ENCODE measurements around the gene GSTM1. TPM values are rescaled to one million over a fixed set of nuclear protein-coding genes. Genes with fewer than 3 reads are reported as not detected.

Gene GSTM1
- total and polyA plus RNA-seq, 10 of the 15 experiments (the other 5 are each of a cell fraction or from before 2014, with no cell fraction given), result 16.0 to 75.6 (median 46.4) TPM

- TF ChIP-seq ZNF687 (IDR thresholded peaks at IDR 0.05) (no peak), SPI1 (IDR thresholded peaks at IDR 0.05; ENCODE audit: borderline replicate concordance, insufficient read depth, low read depth, low read length) (no peak)
These were observed 33.1 kb upstream of the GSTM1 start (continued) for GRCh38 chr1:109654519-109654918.

GRCh38 chr1:109655615-109656519, 31.8 kb upstream of the GSTM1 start, which contains the start of gene GSTM4:
TSS of gene GSTM4 (plus strand) at chr1:109656099. CDS start at chr1:109656390, 291 bp downstream.
- 2% methylated on average over 54 of the region's 54 CpGs for whole genome bisulfite sequencing (ENCODE audit: insufficient coverage, insufficient replicate concordance, low lambda C conversion rate, missing lambda C conversion rate)
- peak; percentile 93 for FAIRE-seq
- TF ChIP-seq NKRF (conservative IDR thresholded peaks at IDR 0.05) (peak; percentile 54; the same call in 1 of the 2 replicates), MTA2 (IDR thresholded peaks at IDR 0.05; ENCODE audit: low read depth) (peak; percentile 28; the same call in 1 of the 2 replicates), CREM (IDR thresholded peaks at IDR 0.05; ENCODE audit: low read depth) (peak; percentile 48; the same call in 1 of the 2 replicates), ESRRA (IDR thresholded peaks at IDR 0.05; ENCODE audit: low read length) (peak; percentile 96), WRNIP1 (IDR thresholded peaks at IDR 0.05; ENCODE audit: borderline replicate concordance, low read depth, low read length) (no peak), SRF (IDR thresholded peaks at IDR 0.05; ENCODE audit: low read depth in 2 of 2, low read length in 2 of 2) (no peak), ZBTB11 (CRISPR knock-in tag; IDR thresholded peaks at IDR 0.05) (no peak)

More at GRCh38 chr1:109655615-109656519, 31.8 kb upstream of the GSTM1 start, which contains the start of gene GSTM4:
- Histone ChIP-seq H3K9ac (ENCODE audit: control insufficient read depth, insufficient read depth, low read length) (peak within 1 kb of the TSS; percentile 60), H3K79me2 (ENCODE audit: control insufficient read depth, insufficient read depth, low read length) (no peaks in the 10 kb centered on the region; the same call in 1 of the 2 replicates), H3K9me3 (replicated peaks; ENCODE audit: control insufficient read depth, insufficient read depth, low read length) (no peaks in the 10 kb centered on the region), H4K20me1 (ENCODE audit: control insufficient read depth, insufficient read depth) (no peaks in the 10 kb centered on the region), H2AFZ (ENCODE audit: control insufficient read depth, low read depth, low read length) (peak within 1 kb of the TSS; percentile 89), H3K36me3 (ENCODE audit: control insufficient read depth in 2 of 2, insufficient read depth in 2 of 2, low read length in 1 of 2) (no peaks in the 10 kb centered on the region; a peak in 1 of 4 replicates), H3K27ac (ENCODE audit: control insufficient read depth, insufficient read depth) (peak within 1 kb of the TSS; percentile 60), H3K4me2 (ENCODE audit: control insufficient read depth, insufficient read depth) (peak within 1 kb of the TSS; percentile 94), H3K27me3 (replicated peaks in 1 of 2; ENCODE audit: control insufficient read depth in 2 of 2, insufficient read depth in 2 of 2, low read length in 1 of 2) (no peaks in the 10 kb centered on the region), H3K4me3 (peak within 1 kb of the TSS; percentile 75), H3K4me1 (ENCODE audit: control insufficient read depth, insufficient read depth, low read length) (0 out of 2 replicates have a peak, but pooled peaks cover 4% of the 10 kb centered on the region)
- ChIA-PET SMC1A (ENCODE audit: uncharacterized antibody, unreplicated experiment) (interaction anchor here (0.6 to 3.4 kb wide), 3 partner anchors 15 to 121 kb away, joined by 4 to 13 read pairs (median 6); partner anchors contain the start of gene GPR61), CTCF (interaction anchor here (0.9 to 10.8 kb wide), 7 partner anchors 16 to 328 kb away, joined by 3 to 299 read pairs (median 6); partner anchors contain the start of genes AHCYL1 and GSTM1), RAD21 (ENCODE audit: unreplicated experiment) (interaction anchor here (0.7 to 2.6 kb wide), 6 partner anchors 16 to 328 kb away, joined by 3 to 9 read pairs (median 4); partner anchors contain the start of gene AHCYL1), POLR2A (interaction anchor here (0.6 to 1.3 kb wide), 3 partner anchors 16 to 398 kb away, joined by 4 to 13 read pairs (median 9); partner anchors contain the start of gene GNAI3)
- ATAC-seq, result peak; percentile 95
- intact Hi-C loops (cut with micrococcal nuclease; ENCODE audit: unreplicated experiment) (loop anchor here (5.0 kb wide), 1 partner anchor 326 kb away; the partner anchor contains the start of gene AHCYL1), in situ Hi-C loops (cut with MboI) (no loop called here)
- DNase-seq (ENCODE audit: low read depth, low spot score), result peak; percentile 47
- BruUV-seq (replicated peaks), result TSS peak; percentile 85

Data from GM12878 (cell line).